ENCODE results near the gene TAB2.

TAB2 gene

DNA sequence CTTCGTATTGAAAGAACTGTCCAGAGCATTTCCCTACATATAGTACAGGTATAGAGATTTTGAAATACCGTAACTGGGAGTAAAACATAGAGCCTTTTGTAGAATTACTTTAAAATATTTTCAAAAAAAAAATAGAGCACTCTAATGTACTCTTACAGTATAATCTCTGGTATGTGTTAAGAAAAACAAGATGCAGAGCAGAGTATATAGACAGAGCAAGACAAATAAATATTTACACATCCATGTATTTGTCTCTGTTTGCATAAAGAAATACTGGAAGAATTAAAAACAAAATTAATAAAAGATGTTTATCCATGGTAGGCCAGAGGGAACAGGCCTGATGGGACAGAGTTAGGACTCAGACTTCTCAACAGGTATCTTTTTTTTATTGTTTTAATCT, 54.5 kb downstream of the TAB2 start:
- ChIA-PET POLR2A (no interaction called here), CTCF (no interaction called here)
- TF ChIP-seq ELF4 (IDR thresholded peaks at IDR 0.05) (no peak), SP1 (IDR thresholded peaks at IDR 0.05) (no peak), LEF1 (IDR thresholded peaks at IDR 0.05; ENCODE audit: borderline replicate concordance) (no peak), FOXM1 (IDR thresholded peaks at IDR 0.05; ENCODE audit: borderline replicate concordance) (no peak), L3MBTL2 (conservative IDR thresholded peaks at IDR 0.05) (no peak)
- TF ChIP-seq, protein P1, sequence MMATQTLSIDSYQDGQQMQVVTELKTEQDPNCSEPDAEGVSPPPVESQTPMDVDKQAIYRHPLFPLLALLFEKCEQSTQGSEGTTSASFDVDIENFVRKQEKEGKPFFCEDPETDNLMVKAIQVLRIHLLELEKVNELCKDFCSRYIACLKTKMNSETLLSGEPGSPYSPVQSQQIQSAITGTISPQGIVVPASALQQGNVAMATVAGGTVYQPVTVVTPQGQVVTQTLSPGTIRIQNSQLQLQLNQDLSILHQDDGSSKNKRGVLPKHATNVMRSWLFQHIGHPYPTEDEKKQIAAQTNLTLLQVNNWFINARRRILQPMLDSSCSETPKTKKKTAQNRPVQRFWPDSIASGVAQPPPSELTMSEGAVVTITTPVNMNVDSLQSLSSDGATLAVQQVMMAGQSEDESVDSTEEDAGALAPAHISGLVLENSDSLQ (IDR thresholded peaks at IDR 0.05), result no peak
- no peak for DNase-seq (ENCODE audit: extremely low spot score)

DNA sequence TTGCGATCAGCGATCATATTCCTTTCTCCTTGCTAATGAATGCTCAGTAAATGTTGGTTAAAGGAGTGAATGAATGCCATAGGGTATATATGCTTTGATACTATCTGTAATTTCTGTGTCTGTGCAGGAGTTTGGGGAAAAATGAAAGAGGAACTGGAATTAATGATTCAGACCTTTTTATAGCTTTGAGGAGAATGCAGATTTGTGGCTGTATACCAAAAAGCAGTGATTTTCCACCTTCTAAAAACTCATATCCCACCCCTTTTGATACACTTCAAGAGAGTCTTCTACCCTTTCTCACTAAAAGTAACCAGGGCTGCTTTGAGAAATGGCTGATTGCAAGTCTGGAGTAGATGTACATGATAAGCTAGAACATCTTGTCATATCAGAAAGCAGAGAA, 56.0 kb downstream of the TAB2 start:
- no peak for DNase-seq (ENCODE audit: extremely low spot score)
- ChIA-PET CTCF (no interaction called here), POLR2A (no interaction called here)
- no peak for TF ChIP-seq SP1 (IDR thresholded peaks at IDR 0.05)
- no peak for TF ChIP-seq FOXK2 (IDR thresholded peaks at IDR 0.05)

DNA sequence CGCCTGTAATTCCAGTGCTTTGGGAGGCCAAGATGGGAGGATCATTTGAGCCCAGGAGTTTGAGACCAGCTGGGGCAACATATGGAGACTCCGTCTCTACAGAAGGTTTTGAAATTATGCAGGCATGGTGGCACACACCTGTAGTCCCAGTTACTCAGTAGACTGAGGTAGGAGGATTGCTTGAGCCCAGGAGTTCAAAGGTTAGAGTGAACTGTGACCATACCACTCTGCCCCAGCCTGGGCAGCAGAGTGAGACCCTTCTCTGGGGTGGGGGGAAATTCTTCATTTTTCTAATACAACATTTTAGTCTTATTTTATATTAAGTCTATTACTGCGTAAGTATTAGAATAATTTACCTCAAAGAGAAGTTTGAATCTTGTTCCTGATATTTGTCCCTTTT, 62.5 kb downstream of the TAB2 start:
- CTCF ChIA-PET, result no interaction called here
- no peak for TF ChIP-seq SP1 (IDR thresholded peaks at IDR 0.05)
- TF ChIP-seq, protein P1 (IDR thresholded peaks at IDR 0.05), result no peak
- TF ChIP-seq NFRKB (IDR thresholded peaks at IDR 0.05), result no peak
- TF ChIP-seq SUZ12 (IDR thresholded peaks at IDR 0.05), result no peak
- TF ChIP-seq L3MBTL2 (conservative IDR thresholded peaks at IDR 0.05), result no peak
- TF ChIP-seq CTBP1 (IDR thresholded peaks at IDR 0.05; ENCODE audit: borderline replicate concordance), result no peak
- no peak for TF ChIP-seq LEF1 (IDR thresholded peaks at IDR 0.05; ENCODE audit: borderline replicate concordance)
- DNase-seq (ENCODE audit: extremely low spot score), result no peak
- POLR2A ChIA-PET, result no interaction called here

DNA sequence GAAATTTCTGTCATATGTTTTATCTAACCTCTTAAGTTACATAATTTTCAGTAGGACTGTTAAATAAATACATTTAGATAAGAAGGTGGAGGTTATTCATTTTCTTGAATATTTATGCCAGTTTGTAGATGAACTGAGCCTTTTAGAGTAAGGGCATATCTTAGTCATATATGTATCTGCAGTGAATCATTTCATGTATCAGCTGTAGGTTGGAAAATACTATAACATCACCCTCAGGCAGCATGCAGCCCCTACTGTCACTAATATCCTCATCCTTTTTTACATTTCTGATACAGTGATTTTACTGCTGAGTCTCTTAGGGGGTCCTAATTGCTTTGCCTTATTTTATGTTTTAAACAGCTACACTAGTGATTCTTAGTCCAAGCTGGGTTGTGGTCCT, 63.0 kb downstream of the TAB2 start:
- POLR2A ChIA-PET, result no interaction called here
- no peak for TF ChIP-seq FOXM1 (IDR thresholded peaks at IDR 0.05; ENCODE audit: borderline replicate concordance)
- TF ChIP-seq HDGF (IDR thresholded peaks at IDR 0.05; ENCODE audit: borderline replicate concordance), result no peak
- no peak for TF ChIP-seq TARDBP (IDR thresholded peaks at IDR 0.05)
- no peak for TF ChIP-seq L3MBTL2 (conservative IDR thresholded peaks at IDR 0.05)
- TF ChIP-seq SP1 (IDR thresholded peaks at IDR 0.05), result no peak
- no peak for TF ChIP-seq FOXK2 (IDR thresholded peaks at IDR 0.05)
- no peak for TF ChIP-seq LEF1 (IDR thresholded peaks at IDR 0.05; ENCODE audit: borderline replicate concordance)
- TF ChIP-seq SUZ12 (IDR thresholded peaks at IDR 0.05), result no peak
- no peak for TF ChIP-seq ARNT (IDR thresholded peaks at IDR 0.05)
- no peak for TF ChIP-seq ELF4 (IDR thresholded peaks at IDR 0.05)
- no peak for TF ChIP-seq NFRKB (IDR thresholded peaks at IDR 0.05)
- no peak for TF ChIP-seq FOXA1 (IDR thresholded peaks at IDR 0.05)
- TF ChIP-seq, protein P1 (IDR thresholded peaks at IDR 0.05), result no peak
- TF ChIP-seq ZNF384 (IDR thresholded peaks at IDR 0.05), result no peak
- TF ChIP-seq BHLHE40 (IDR thresholded peaks at IDR 0.05; ENCODE audit: borderline replicate concordance), result no peak
- TF ChIP-seq CTBP1 (IDR thresholded peaks at IDR 0.05; ENCODE audit: borderline replicate concordance), result no peak
- CTCF ChIA-PET, result no interaction called here
- no peak for DNase-seq (ENCODE audit: extremely low spot score)

DNA sequence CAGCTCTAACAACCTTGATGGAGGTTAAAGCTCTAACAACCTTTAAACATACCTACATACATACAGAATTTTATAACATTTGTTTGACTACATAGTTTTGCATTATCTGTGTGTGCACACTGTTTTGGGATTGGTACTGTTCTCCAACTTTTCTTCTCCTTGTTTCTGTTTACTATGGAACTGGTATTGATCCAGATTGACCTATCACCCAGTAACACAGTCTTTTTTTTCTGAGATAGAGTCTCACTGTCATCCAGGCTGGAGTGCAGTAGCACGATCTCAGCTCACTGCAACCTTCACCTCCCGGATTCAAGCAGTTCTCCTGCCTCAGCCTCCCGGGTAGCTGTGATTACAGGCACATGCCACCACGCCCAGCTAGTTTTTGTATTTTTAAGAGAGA, 65.9 kb downstream of the TAB2 start:
- ChIA-PET CTCF (no interaction called here), POLR2A (no interaction called here)
- no peak for TF ChIP-seq FOXK2 (IDR thresholded peaks at IDR 0.05)
- no peak for DNase-seq (ENCODE audit: extremely low spot score)

DNA sequence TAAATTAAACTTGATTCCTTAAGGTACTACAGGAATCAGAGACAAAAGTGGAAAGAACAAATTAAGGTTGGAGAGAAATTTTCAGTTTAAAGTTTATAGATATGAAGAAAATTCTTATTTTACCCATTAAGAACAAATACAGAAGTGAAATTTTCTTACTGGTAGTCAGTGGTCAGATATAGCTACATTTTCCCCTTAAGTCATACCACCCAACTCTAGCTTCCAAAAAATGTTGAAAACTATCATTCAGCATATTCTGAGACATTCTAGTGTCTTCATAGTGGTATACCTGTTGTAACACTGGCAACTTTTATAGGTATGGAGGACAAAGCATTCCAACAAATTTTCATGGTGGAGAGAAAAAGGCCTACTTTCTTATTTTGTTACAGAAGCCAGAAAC, 67.0 kb downstream of the TAB2 start:
- ChIA-PET CTCF (no interaction called here), POLR2A (no interaction called here)
- TF ChIP-seq NFRKB (IDR thresholded peaks at IDR 0.05) (no peak), ELF4 (IDR thresholded peaks at IDR 0.05) (no peak), FOXK2 (IDR thresholded peaks at IDR 0.05) (no peak), ARNT (IDR thresholded peaks at IDR 0.05) (no peak), TARDBP (IDR thresholded peaks at IDR 0.05) (no peak), HDGF (IDR thresholded peaks at IDR 0.05; ENCODE audit: borderline replicate concordance) (no peak), ZNF384 (IDR thresholded peaks at IDR 0.05) (no peak), FOXA1 (IDR thresholded peaks at IDR 0.05) (no peak), FOXM1 (IDR thresholded peaks at IDR 0.05; ENCODE audit: borderline replicate concordance) (no peak), L3MBTL2 (conservative IDR thresholded peaks at IDR 0.05) (no peak), CTBP1 (IDR thresholded peaks at IDR 0.05; ENCODE audit: borderline replicate concordance) (no peak), SUZ12 (IDR thresholded peaks at IDR 0.05) (no peak), SP1 (IDR thresholded peaks at IDR 0.05) (no peak), BHLHE40 (IDR thresholded peaks at IDR 0.05; ENCODE audit: borderline replicate concordance) (no peak), LEF1 (IDR thresholded peaks at IDR 0.05; ENCODE audit: borderline replicate concordance) (no peak)
- TF ChIP-seq, protein P1 (IDR thresholded peaks at IDR 0.05), result no peak
- no peak for DNase-seq (ENCODE audit: extremely low spot score)
